ENCODE data around the gene TBX5. TPM values are rescaled to one million over a fixed set of nuclear protein-coding genes. Genes with fewer than 3 reads are reported as not detected.

The TBX5 gene
- total RNA-seq, 6 donors from 2014 or later, result 9.7 to 24.0 (median 17.9) TPM

DNA sequence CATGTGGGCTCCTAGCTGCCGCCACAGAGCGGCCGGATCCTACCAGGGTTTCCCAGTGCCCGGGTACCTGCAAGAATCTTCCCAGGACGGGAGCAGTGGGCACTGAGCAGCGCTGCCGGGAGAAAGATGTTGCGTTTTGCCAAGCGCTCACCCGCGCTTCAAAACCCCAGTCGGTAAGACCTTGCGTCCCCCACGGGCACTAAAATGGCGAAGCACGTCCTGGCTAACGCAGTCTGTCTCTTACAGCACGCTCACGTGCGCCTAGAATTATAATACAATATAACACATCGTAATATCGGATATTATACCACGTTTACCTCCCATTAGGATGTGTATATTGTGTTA lies 35.1 kb upstream of the TBX5 start:
- TF ChIP-seq EP300 (IDR thresholded peaks at IDR 0.05) (no peak), POLR2A (IDR thresholded peaks at IDR 0.05) (no peak), POLR2AphosphoS5 (IDR thresholded peaks at IDR 0.05) (no peak)
- TF ChIP-seq, protein P1, sequence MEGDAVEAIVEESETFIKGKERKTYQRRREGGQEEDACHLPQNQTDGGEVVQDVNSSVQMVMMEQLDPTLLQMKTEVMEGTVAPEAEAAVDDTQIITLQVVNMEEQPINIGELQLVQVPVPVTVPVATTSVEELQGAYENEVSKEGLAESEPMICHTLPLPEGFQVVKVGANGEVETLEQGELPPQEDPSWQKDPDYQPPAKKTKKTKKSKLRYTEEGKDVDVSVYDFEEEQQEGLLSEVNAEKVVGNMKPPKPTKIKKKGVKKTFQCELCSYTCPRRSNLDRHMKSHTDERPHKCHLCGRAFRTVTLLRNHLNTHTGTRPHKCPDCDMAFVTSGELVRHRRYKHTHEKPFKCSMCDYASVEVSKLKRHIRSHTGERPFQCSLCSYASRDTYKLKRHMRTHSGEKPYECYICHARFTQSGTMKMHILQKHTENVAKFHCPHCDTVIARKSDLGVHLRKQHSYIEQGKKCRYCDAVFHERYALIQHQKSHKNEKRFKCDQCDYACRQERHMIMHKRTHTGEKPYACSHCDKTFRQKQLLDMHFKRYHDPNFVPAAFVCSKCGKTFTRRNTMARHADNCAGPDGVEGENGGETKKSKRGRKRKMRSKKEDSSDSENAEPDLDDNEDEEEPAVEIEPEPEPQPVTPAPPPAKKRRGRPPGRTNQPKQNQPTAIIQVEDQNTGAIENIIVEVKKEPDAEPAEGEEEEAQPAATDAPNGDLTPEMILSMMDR (IDR thresholded peaks at IDR 0.05), result no peak
- Histone ChIP-seq H3K27ac (no peak overlapping the region), H3K27me3 (peaks cover 1 to 25% (median 14%) of the 10 kb centered on the region in 4 donors), H3K36me3 (no peaks in the 10 kb centered on the region), H3K9me3 (no peaks in the 10 kb centered on the region), H3K4me1 (peaks cover 0 to 16% (median 0%) of the 10 kb centered on the region in 4 donors), H3K4me3 (no peak overlapping the region)
- 32 to 43% methylated on average over 6 to 23 of the region's 23 CpGs for WGBS, 2 donors
- DNase-seq, result no peak
- ATAC-seq (ENCODE audit: low FRiP score in 2 of 2), result no peak

DNA sequence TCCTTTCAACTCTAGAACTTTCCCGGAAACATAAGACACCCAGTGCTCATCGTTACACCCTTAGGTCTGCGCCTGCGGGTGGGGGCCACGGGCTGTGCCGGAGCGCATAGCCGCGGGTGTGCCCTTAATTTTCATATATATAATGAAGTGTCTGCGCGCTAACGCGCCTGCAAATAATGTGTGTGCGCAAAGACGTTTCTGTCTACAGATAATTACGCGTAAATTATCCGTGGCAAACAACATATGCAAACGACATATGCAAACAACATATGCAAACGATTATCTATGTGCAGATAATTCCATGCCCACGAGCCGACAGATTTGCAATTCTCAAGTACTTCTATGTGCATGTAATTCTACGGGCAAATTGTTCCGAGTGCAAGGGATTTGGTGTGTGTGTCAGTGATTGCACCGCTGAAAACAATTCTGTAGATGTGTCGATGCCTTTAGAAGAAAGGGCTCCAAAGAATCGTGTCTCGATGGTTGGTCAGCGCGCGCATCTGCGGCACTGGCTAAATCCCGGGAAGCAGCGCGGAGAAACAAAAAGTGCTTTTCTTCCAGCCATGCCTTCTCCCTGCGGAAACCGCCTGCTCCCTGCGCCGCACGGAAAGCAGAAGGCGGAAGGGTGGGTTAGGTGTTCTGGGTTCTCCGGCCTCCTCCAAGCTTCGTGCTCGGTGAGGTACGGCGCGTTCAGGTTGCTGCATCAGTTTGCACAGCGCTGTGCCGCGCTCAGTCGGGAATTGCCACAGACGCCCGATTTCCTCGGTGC lies 34.5 kb upstream of the TBX5 start:
- 8 to 34% methylated on average over 43 to 54 of the region's 54 CpGs for WGBS, 2 donors
- no peak overlapping the region for H3K27ac ChIP-seq
- peak in 1 of 2 donors; percentile 57 for DNase-seq
- TF ChIP-seq POLR2A (IDR thresholded peaks at IDR 0.05) (no peak), POLR2AphosphoS5 (IDR thresholded peaks at IDR 0.05) (no peak), EP300 (IDR thresholded peaks at IDR 0.05) (no peak)
- TF ChIP-seq, protein P1 (IDR thresholded peaks at IDR 0.05), result no peak
- H3K4me1 ChIP-seq, result peaks cover 0 to 16% (median 0%) of the 10 kb centered on the region in 4 donors
- peaks cover 1 to 25% (median 14%) of the 10 kb centered on the region in 4 donors for H3K27me3 ChIP-seq
- H3K36me3 ChIP-seq, result no peaks in the 10 kb centered on the region
- H3K4me3 ChIP-seq, result no peak overlapping the region
- no peaks in the 10 kb centered on the region for H3K9me3 ChIP-seq
- ATAC-seq (ENCODE audit: low FRiP score in 2 of 2), result no peak

DNA sequence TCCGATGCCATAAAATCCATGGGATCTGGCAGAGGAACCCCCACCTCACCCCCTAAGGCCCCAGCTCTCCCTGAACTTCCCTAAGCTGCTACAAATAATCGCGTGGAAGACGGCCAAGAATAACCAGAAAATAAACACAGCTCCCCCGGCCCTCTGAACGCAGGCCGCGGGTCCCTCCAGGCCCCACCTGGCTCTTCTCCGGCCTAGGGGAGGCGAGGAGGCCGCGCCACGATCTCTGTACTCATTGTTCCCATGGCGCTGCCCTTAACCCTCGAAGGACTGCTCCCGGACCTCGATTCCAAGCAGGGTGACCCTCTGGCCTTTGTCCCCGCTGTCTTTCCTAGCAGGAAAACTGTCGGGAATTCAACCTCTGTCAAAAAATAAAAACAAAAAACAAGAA lies 33.9 kb upstream of the TBX5 start:
- DNase-seq (peak in 1 of 2 donors; percentile 40), ATAC-seq (ENCODE audit: low FRiP score in 2 of 2) (no peak)
- Histone ChIP-seq H3K4me1 (peaks cover 0 to 16% (median 0%) of the 10 kb centered on the region in 4 donors), H3K4me3 (no peak overlapping the region), H3K27ac (no peak overlapping the region), H3K36me3 (no peaks in the 10 kb centered on the region), H3K9me3 (no peaks in the 10 kb centered on the region), H3K27me3 (peaks cover 0 to 22% (median 12%) of the 10 kb centered on the region in 4 donors)
- 4 to 12% methylated on average over 15 to 17 of the region's 19 CpGs for WGBS, 2 donors
- no peak for TF ChIP-seq POLR2A (IDR thresholded peaks at IDR 0.05)
- TF ChIP-seq EP300 (IDR thresholded peaks at IDR 0.05), result no peak

DNA sequence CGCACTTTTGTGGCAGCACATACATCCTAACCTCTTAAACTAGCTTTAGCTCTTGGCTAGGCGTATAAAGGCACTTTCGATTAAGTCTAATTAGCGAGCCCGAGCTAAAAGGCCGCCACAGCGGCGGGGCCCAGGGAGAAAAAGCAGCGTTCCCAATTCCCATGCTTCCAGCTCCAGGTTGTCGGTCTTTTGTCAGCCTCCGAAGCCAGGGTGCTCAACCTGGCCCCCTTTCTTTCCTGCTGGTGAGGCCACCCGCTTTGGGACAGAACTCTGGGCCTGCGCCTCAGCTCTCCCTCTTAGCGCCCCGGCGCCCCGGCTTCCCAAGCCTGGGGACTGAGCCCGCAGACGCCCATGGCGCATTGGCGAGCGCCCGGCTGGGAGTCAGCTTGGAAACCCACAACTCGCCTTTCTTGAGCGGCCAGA lies 33.3 kb upstream of the TBX5 start:
- H3K4me3 ChIP-seq, result no peak overlapping the region
- no peak overlapping the region for H3K27ac ChIP-seq
- peaks cover 0 to 19% (median 11%) of the 10 kb centered on the region in 4 donors for H3K27me3 ChIP-seq
- WGBS, 2 donors, result 16 to 17% methylated on average over 25 of the region's 25 CpGs
- ATAC-seq (ENCODE audit: low FRiP score in 2 of 2) (no peak), DNase-seq (peak in 1 of 2 donors; percentile 77)
- H3K4me1 ChIP-seq, result peaks cover 0 to 16% (median 0%) of the 10 kb centered on the region in 4 donors
- H3K36me3 ChIP-seq, result no peaks in the 10 kb centered on the region
- no peak for TF ChIP-seq POLR2A (IDR thresholded peaks at IDR 0.05)
- TF ChIP-seq EP300 (IDR thresholded peaks at IDR 0.05), result no peak
- TF ChIP-seq POLR2AphosphoS5 (IDR thresholded peaks at IDR 0.05), result no peak
- TF ChIP-seq, protein P1 (IDR thresholded peaks at IDR 0.05), result no peak
- no peaks in the 10 kb centered on the region for H3K9me3 ChIP-seq

DNA sequence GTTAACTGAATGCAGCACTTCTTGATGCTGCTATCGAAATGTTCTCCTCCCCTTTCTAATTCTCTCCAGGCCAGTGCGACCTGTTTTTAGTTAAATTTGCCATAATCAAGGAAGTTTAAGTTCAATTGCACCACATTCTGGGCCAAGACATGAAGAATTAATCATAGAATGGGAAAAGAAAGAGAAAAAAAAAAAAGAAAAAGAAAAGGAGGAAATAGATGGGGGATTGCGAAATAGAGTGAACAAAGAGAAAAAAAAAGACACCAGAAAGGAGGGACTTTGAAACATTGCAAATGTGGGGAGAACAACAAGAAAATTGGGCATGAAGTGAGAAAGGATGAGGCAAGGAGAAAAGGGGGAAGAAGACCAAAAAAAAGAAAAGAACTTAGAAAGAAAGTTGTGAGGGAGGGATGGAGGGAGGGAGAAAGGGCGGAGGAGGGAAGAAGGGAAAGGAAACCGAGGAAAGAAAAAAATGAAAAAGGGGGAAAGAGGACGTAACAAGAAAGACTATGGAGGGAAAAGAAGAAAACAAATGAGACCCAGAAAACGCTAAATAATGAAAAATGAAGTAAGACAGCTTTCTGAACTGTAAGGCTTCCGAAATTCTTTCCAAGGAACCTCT lies 32.8 kb upstream of the TBX5 start:
- peaks cover 0 to 14% (median 8%) of the 10 kb centered on the region in 4 donors for H3K27me3 ChIP-seq
- DNase-seq (no peak), ATAC-seq (ENCODE audit: low FRiP score in 2 of 2) (no peak)
- H3K36me3 ChIP-seq, result no peaks in the 10 kb centered on the region
- no peak overlapping the region for H3K27ac ChIP-seq
- TF ChIP-seq POLR2AphosphoS5 (IDR thresholded peaks at IDR 0.05) (no peak), EP300 (IDR thresholded peaks at IDR 0.05) (no peak), POLR2A (IDR thresholded peaks at IDR 0.05) (no peak)
- TF ChIP-seq, protein P1 (IDR thresholded peaks at IDR 0.05), result no peak
- H3K4me1 ChIP-seq, result peaks cover 0 to 12% (median 0%) of the 10 kb centered on the region in 4 donors
- H3K9me3 ChIP-seq, result no peaks in the 10 kb centered on the region
- no peak overlapping the region for H3K4me3 ChIP-seq
- 19 to 31% methylated on average over 8 of the region's 8 CpGs for WGBS, 2 donors
